Body of pancreas (tissue), 4 donors: ENCODE measurements around the gene EPYC.
"Not testable (repeated sequence)": the region's sequence is repeated elsewhere in the genome, so short reads cannot be mapped to it uniquely, and the experiment has no call there.

Experiments
- POLR2A ChIP-seq, 3 donors: fragments of 450-650 bp; IDR thresholded peaks; one replicate each; pipeline ENCODE4 v1.6.1; 2016; ENCODE audit warnings: antibody characterized with exemption in 3 of 3, mild to moderate bottlenecking in 2 of 3
- TF ChIP-seq, protein P1 (sequence below), 7 experiments: fragments of 450-650 bp in 4 of 7; fragments of 200-600 bp in 3 of 7; sonication (generic) in 3 of 7; IDR thresholded peaks; one replicate each; pipeline ENCODE4 v1.5.1; 2016 to 2019; ENCODE audit warnings: antibody characterized with exemption in 7 of 7

DNA sequence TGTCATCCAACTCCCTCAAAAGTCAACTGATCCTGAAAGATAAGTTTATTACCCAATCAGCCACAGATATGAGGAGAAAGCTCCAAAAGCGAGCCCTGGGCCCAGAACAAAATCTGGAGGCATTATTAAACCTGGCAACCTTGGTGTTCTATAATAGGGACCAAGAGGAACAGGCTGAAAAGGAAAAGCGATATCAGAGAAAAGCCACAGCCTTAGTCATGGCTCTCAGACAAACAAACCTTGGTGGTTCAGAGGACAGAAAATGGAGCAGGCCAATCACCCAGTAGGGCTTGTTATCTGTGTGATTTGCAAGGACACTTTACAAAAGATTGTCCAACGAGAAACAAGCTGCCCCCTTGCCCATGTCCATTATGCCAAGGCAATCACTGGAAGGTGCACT, 19.4 kb downstream of the EPYC start:
- not testable (repeated sequence) for TF ChIP-seq POLR2A (IDR thresholded peaks at IDR 0.05)
- TF ChIP-seq, protein P1, sequence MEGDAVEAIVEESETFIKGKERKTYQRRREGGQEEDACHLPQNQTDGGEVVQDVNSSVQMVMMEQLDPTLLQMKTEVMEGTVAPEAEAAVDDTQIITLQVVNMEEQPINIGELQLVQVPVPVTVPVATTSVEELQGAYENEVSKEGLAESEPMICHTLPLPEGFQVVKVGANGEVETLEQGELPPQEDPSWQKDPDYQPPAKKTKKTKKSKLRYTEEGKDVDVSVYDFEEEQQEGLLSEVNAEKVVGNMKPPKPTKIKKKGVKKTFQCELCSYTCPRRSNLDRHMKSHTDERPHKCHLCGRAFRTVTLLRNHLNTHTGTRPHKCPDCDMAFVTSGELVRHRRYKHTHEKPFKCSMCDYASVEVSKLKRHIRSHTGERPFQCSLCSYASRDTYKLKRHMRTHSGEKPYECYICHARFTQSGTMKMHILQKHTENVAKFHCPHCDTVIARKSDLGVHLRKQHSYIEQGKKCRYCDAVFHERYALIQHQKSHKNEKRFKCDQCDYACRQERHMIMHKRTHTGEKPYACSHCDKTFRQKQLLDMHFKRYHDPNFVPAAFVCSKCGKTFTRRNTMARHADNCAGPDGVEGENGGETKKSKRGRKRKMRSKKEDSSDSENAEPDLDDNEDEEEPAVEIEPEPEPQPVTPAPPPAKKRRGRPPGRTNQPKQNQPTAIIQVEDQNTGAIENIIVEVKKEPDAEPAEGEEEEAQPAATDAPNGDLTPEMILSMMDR (IDR thresholded peaks at IDR 0.05), result not testable (repeated sequence)
